Body of pancreas (tissue), 4 donors: Measurements from ENCODE around the gene GPR26. TPM values are rescaled to one million over a fixed set of nuclear protein-coding genes. Genes with fewer than 3 reads are reported as not detected.

Experiments
- ATAC-seq: fragments of 150-250 bp; one replicate; pipeline ENCODE4 v1.9.1; 2016
- DNase-seq, 4 donors: peaks; one replicate each; pipeline ENCODE4 v3.0.0-alpha.2; 2019
- H3K27ac ChIP-seq, 4 donors: fragments of 200-600 bp; sonication (generic); 1 replicate in 3 of 4; 2 replicates in 1 of 4; pipeline versions ENCODE4 v1.5.1 to v1.6.1; 2016 to 2019; ENCODE audit warnings: mild to moderate bottlenecking in 1 of 4, mixed read lengths in 1 of 4, moderate library complexity in 1 of 4
- H3K27me3 ChIP-seq, 2 donors: fragments of 200-600 bp; sonication (generic); one replicate each; pipeline ENCODE4 v1.6.0; 2016; ENCODE audit warnings: mild to moderate bottlenecking in 1 of 2
- H3K36me3 ChIP-seq, 2 donors: fragments of 200-600 bp; sonication (generic); replicated peaks in 1 of 2; 2 replicates each; pipeline ENCODE4 v1.5.1; 2016; ENCODE audit warnings: low read depth in 2 of 2; ENCODE audit not compliant: insufficient read depth in 1 of 2
- H3K4me1 ChIP-seq: fragments of 200-600 bp; sonication (generic); one replicate; pipeline ENCODE4 v1.6.0; 2016
- H3K4me3 ChIP-seq, 2 donors: fragments of 200-600 bp; sonication (generic); 1 replicate in 1 of 2; 2 replicates in 1 of 2; pipeline ENCODE4 v1.5.1; 2016 to 2019
- H3K9me3 ChIP-seq, 3 donors: fragments of 200-600 bp; sonication (generic); 1 replicate in 2 of 3; 2 replicates in 1 of 3; pipeline ENCODE4 v1.5.1; 2016
- POLR2A ChIP-seq, 3 donors: fragments of 450-650 bp; IDR thresholded peaks; one replicate each; pipeline ENCODE4 v1.6.1; 2016; ENCODE audit warnings: antibody characterized with exemption in 3 of 3, mild to moderate bottlenecking in 2 of 3
- whole genome bisulfite sequencing, 2 donors: methylation state at CpG; one replicate each; pipeline ENCODE4 v1.1.5; 2017; 5-methylcytosine and 5-hydroxymethylcytosine counted together
- intact Hi-C: fragments of 100-400 bp; cut with DNase I; formaldehyde crosslinking; loops from one replicate; pipeline ENCODE4 v1.15.1; 2023
- total RNA-seq, 2 donors: library from RNA; depleted of rRNA; stranded (reverse); fragments of >200 nt; gene quantifications; one replicate each; pipeline ENCODE4 v1.1.0, GENCODE V29; 2016
- TF ChIP-seq, protein P1 (sequence below), 7 experiments: fragments of 450-650 bp in 4 of 7; fragments of 200-600 bp in 3 of 7; sonication (generic) in 3 of 7; IDR thresholded peaks; one replicate each; pipeline ENCODE4 v1.5.1; 2016 to 2019; ENCODE audit warnings: antibody characterized with exemption in 7 of 7

The GPR26 gene
- total RNA-seq, 2 donors from 2014 or later: not detected

DNA sequence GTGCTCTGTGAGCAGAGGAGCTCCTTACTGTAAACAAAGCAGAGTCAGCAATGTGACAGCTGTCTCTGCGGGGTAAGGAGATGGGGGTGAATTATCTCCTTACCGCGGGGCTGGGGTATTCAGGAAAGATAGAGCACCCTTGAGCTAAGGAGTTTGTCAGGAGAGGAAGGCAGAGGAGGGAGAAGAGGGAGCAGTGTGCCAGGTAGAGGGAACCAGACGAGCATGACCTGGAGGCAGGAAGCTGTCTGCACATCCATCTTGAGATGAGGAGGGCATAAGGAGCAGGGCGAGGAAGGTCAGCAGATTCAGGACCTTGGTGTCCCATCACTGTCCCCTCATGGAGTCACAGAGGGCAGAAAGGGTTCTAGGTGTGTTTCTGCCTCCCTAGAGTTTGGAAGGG, 32.5 kb upstream of the GPR26 start:
- Histone ChIP-seq H3K27me3 (no peaks in the 10 kb centered on the region), H3K9me3 (peaks cover 0 to 4% (median 0%) of the 10 kb centered on the region in 3 donors), H3K36me3 (no peaks in the 10 kb centered on the region), H3K27ac (no peak overlapping the region), H3K4me3 (no peak overlapping the region), H3K4me1 (no peaks in the 10 kb centered on the region)
- TF ChIP-seq, protein P1, sequence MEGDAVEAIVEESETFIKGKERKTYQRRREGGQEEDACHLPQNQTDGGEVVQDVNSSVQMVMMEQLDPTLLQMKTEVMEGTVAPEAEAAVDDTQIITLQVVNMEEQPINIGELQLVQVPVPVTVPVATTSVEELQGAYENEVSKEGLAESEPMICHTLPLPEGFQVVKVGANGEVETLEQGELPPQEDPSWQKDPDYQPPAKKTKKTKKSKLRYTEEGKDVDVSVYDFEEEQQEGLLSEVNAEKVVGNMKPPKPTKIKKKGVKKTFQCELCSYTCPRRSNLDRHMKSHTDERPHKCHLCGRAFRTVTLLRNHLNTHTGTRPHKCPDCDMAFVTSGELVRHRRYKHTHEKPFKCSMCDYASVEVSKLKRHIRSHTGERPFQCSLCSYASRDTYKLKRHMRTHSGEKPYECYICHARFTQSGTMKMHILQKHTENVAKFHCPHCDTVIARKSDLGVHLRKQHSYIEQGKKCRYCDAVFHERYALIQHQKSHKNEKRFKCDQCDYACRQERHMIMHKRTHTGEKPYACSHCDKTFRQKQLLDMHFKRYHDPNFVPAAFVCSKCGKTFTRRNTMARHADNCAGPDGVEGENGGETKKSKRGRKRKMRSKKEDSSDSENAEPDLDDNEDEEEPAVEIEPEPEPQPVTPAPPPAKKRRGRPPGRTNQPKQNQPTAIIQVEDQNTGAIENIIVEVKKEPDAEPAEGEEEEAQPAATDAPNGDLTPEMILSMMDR (IDR thresholded peaks at IDR 0.05): no peak
- TF ChIP-seq POLR2A (IDR thresholded peaks at IDR 0.05): no peak
- no peak for DNase-seq
- intact Hi-C loops: no loop called here
- ATAC-seq: no peak
- 45 to 57% methylated on average over 5 of the region's 5 CpGs for WGBS, 2 donors

DNA sequence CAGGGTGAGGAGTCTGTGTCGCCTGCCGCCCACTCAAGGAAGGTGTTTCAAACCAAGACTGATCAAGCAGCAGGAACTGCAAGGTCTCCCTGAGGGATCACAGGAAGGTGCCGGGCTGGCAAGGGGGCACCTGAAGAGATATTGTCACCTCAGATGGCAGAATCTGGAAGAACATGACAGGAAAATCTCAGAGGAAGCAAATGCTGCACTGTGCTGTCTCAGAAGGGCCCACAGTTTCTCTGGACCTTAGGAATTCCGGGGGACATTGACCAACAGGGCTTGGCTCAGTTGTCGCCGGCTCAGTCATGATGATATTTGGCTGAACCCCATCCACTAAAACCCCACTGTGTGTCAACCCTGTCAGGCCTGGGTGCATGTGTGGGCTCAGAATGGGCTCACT, 31.9 kb upstream of the GPR26 start:
- ATAC-seq (no peak), DNase-seq (no peak)
- no peak for TF ChIP-seq POLR2A (IDR thresholded peaks at IDR 0.05)
- TF ChIP-seq, protein P1 (IDR thresholded peaks at IDR 0.05): no peak
- no peaks in the 10 kb centered on the region for H3K36me3 ChIP-seq
- no peak overlapping the region for H3K27ac ChIP-seq
- WGBS, 2 donors: 66 to 70% methylated on average over 5 to 6 of the region's 6 CpGs
- no peaks in the 10 kb centered on the region for H3K4me1 ChIP-seq
- intact Hi-C loops: no loop called here
- H3K9me3 ChIP-seq: peaks cover 0 to 4% (median 0%) of the 10 kb centered on the region in 3 donors
- no peak overlapping the region for H3K4me3 ChIP-seq
- H3K27me3 ChIP-seq: no peaks in the 10 kb centered on the region

DNA sequence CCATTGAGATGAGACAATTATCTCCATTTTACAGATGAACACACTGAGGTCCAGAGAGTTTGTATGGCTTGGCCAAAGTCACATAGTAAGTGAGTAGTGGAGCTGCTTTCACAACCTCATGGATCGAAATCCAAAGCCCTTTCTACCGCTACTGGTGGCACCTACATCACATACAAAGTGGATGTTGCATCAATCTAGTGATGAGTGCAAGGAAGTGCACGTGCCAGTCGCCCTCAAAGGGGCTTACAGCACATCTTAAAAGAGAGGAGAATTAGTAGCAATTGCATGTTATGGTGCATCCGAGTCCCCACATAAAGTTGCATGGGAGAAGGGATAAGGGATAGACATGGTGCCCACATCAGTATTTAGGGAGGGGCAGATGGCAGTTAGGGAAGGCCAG, 31.0 kb upstream of the GPR26 start:
- H3K27ac ChIP-seq: no peak overlapping the region
- H3K4me3 ChIP-seq: no peak overlapping the region
- TF ChIP-seq POLR2A (IDR thresholded peaks at IDR 0.05): no peak
- TF ChIP-seq, protein P1 (IDR thresholded peaks at IDR 0.05): no peak
- no peaks in the 10 kb centered on the region for H3K4me1 ChIP-seq
- no peaks in the 10 kb centered on the region for H3K36me3 ChIP-seq
- H3K9me3 ChIP-seq: no peaks in the 10 kb centered on the region
- no peak for ATAC-seq
- no peak for DNase-seq
- WGBS, 2 donors: 56 to 75% methylated on average over 5 of the region's 5 CpGs
- intact Hi-C loops: no loop called here
- H3K27me3 ChIP-seq: no peaks in the 10 kb centered on the region

DNA sequence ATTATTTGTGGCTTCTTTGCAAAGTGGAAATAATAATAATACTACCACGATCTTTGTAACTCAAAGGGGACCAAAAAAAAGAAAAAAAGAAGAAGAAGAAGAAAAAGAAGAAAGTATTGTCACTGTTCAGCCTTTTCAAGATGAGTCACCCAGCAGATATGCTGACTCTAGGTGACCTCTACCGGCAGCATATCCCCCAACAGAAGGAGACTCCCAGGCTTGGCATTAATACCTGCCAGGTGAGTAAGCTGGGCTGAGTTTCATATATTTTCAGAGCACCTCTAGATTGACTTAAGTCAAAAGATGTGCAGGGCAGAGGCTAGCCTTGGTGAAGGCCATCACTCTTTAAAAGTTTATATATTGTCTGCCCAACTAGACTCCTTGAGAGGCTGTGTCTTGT, 30.4 kb upstream of the GPR26 start:
- H3K27me3 ChIP-seq: no peaks in the 10 kb centered on the region
- no peak overlapping the region for H3K4me3 ChIP-seq
- ATAC-seq (no peak), DNase-seq (no peak)
- intact Hi-C loops: no loop called here
- H3K4me1 ChIP-seq: no peaks in the 10 kb centered on the region
- H3K27ac ChIP-seq: no peak overlapping the region
- no peaks in the 10 kb centered on the region for H3K9me3 ChIP-seq
- no peaks in the 10 kb centered on the region for H3K36me3 ChIP-seq
- TF ChIP-seq, protein P1 (IDR thresholded peaks at IDR 0.05): no peak
- TF ChIP-seq POLR2A (IDR thresholded peaks at IDR 0.05): no peak
- 16 to 27% methylated on average over 2 of the region's 2 CpGs for WGBS, 2 donors

DNA sequence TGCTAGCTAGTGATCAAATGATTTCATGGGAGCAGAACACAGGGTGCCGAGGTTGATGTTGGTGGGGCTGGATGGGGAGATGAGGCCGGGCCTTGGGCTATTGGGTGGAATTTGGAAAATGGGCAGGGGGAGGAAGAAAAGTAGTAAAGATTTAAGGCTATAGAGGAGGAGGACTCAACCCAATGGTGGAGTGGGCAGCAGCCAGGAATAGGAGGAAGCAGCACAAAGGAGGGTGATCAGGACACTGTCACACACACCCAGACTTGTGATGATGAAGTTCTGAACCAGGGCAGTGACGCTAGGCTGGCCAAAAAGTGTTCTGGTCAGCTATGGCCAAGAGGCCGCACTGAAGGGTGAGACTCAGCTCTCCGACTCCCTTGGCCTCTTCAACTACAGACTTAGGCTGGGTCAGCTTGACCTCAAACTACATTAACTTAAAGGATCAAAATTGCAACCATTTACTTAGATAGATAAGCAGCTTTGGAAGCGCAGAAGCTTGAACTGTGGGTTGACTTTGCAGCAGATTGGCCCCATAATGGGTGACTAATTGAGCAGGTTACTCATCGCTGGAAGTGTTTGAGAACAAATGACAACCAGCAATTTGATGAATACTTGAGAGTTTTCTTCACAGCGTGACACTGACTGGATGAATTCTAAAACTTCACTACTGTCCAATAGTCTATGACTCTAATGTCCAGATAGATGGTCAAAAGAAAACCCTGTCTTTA, 29.4 kb upstream of the GPR26 start:
- no peaks in the 10 kb centered on the region for H3K36me3 ChIP-seq
- H3K27me3 ChIP-seq: no peaks in the 10 kb centered on the region
- 57 to 68% methylated on average over 8 of the region's 8 CpGs for WGBS, 2 donors
- no peak overlapping the region for H3K4me3 ChIP-seq
- TF ChIP-seq POLR2A (IDR thresholded peaks at IDR 0.05): no peak
- TF ChIP-seq, protein P1 (IDR thresholded peaks at IDR 0.05): no peak
- no peaks in the 10 kb centered on the region for H3K4me1 ChIP-seq
- no peaks in the 10 kb centered on the region for H3K9me3 ChIP-seq
- ATAC-seq (no peak), DNase-seq (no peak)
- intact Hi-C loops: no loop called here
- H3K27ac ChIP-seq: no peak overlapping the region
